AG08396 (cell line): Measurements from ENCODE around the gene CD2AP.
A peak's percentile ranks its signal among the peaks of the same experiment; 100 is the strongest.
"Not testable (repeated sequence)": the region's sequence is repeated elsewhere in the genome, so short reads cannot be mapped to it uniquely, and the experiment has no call there.

Experiments
- DNase-seq: peaks from one replicate; pipeline ENCODE4 v3.0.0; 2012; ENCODE audit warnings: low spot score, mixed read lengths

Gene CD2AP

GRCh38 chr6:47464052-47464451 is 13.5 kb upstream of the CD2AP start:
- DNase-seq: no peak

GRCh38 chr6:47465117-47465516 is 12.5 kb upstream of the CD2AP start:
- no peak for DNase-seq

GRCh38 chr6:47471911-47472310 is 5.7 kb upstream of the CD2AP start:
- DNase-seq: no peak

- no peak for DNase-seq
These were observed 3.7 kb upstream of the CD2AP start for GRCh38 chr6:47473791-47474346.

GRCh38 chr6:47475319-47475816 is 2.2 kb upstream of the CD2AP start:
- no peak for DNase-seq

GRCh38 chr6:47476781-47477496 is 650 bp upstream of the CD2AP start:
- DNase-seq: no peak

- peak; percentile 31 for DNase-seq
These were observed 897 bp downstream of the CD2AP start for GRCh38 chr6:47478233-47479139.

GRCh38 chr6:47479140-47479508 is 1.5 kb downstream of the CD2AP start:
- DNase-seq: peak; percentile 23

GRCh38 chr6:47479874-47480273 is 2.3 kb downstream of the CD2AP start:
- DNase-seq: no peak

- DNase-seq: not testable (repeated sequence)
These were observed 3.6 kb downstream of the CD2AP start for GRCh38 chr6:47481213-47481612.

- DNase-seq: no peak
These were observed 4.2 kb downstream of the CD2AP start for GRCh38 chr6:47481806-47482205.

GRCh38 chr6:47483516-47483852 is 5.9 kb downstream of the CD2AP start:
- DNase-seq: no peak

- no peak for DNase-seq
These were observed 6.4 kb downstream of the CD2AP start for GRCh38 chr6:47483853-47484546.

- peak; percentile 43 for DNase-seq
These were observed 7.0 kb downstream of the CD2AP start for GRCh38 chr6:47484616-47485015.

- no peak for DNase-seq
These were observed 7.5 kb downstream of the CD2AP start for GRCh38 chr6:47485083-47485482.

- DNase-seq: no peak
These were observed 8.0 kb downstream of the CD2AP start for GRCh38 chr6:47485491-47486135.

- DNase-seq: no peak
These were observed 12.4 kb downstream of the CD2AP start for GRCh38 chr6:47489995-47490394.

GRCh38 chr6:47490676-47491075 is 13.1 kb downstream of the CD2AP start:
- no peak for DNase-seq

GRCh38 chr6:47492355-47492754 is 14.8 kb downstream of the CD2AP start:
- DNase-seq: no peak

- no peak for DNase-seq
These were observed 17.6 kb downstream of the CD2AP start for GRCh38 chr6:47495207-47495606.

- DNase-seq: no peak
These were observed 18.5 kb downstream of the CD2AP start for GRCh38 chr6:47495954-47496545.
